Urothelium cell line (cell line): Measurements from ENCODE around the gene GLRX.
"Not testable (repeated sequence)": the region's sequence is repeated elsewhere in the genome, so short reads cannot be mapped to it uniquely, and the experiment has no call there.

Experiments
- DNase-seq: peaks from one replicate; pipeline ENCODE4 v3.0.0; 2011; ENCODE audit warnings: low spot score, mixed read lengths
- FAIRE-seq: peaks from 2 replicates; lab custom pipeline; 2011; peaks lifted over from hg19 to GRCh38; lab: Jason Lieb, UNC

Gene GLRX

DNA sequence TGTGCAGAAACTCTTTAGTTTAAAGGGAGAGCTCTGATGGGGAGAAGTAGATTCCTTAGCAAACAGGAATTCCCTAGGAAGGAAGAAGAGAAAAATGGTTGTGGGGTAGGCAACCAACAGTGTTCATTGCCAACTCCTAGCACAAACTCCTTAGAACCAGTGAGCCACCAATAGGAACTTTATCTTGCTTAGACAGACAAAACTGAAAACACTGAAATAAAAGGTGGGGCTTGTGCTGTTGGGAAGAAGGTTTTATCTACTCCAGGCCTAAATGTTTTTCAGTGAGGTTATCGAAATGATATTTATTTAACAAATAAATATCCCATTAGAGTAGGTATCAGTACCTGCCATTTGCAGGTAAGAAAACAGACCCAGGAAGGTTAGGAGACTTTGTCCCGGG is 7.7 kb upstream of the GLRX start:
- no peak for DNase-seq
- no peak for FAIRE-seq

GRCh38 chr5:95827892-95828246 is 5.3 kb upstream of the GLRX start:
- DNase-seq = no peak
- FAIRE-seq = no peak

DNA sequence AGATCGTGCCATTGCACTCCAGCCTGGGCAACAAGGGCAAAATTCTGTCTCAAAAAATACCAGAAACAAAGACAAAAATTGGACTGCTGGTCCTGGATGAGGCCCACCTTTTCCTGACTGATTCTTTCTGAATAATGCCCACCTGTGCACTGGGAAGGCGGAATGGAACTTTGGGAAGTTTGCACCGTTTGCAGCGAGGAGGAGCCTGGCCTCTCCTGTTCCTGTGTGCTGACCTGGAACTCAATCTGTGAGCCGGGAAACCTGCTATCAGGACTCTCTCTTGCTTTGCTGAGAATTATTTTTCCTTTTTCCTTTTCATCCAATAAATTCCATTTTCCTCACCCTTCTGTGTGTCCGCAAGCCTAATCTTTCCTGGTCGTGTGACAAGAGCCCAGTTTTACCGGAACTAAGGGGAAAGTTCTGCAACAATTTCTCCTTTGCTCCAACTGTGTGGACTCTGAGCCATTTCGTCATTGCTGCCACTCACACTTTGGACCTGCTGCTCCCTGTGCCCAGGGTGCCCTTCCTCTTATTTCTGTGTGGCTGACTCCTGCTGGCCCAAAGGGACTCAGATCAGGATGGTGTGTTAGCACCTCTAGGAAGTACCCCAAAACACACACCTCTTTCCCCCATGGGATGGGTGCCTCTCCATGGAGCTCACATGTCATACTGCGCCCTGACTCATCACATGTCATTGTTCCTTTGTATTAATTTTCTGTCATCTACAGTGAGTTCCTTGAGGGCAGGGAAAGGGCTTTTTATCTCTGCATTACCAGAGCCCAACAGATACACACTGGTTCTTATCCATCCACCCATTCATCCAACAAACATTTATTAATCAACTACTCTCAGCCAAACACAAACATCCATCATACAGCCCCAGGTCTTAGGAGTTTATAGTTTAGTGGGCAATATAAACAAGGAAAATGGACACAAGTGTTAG is 4.7 kb upstream of the GLRX start:
- FAIRE-seq (no peak), DNase-seq (no peak)

DNA sequence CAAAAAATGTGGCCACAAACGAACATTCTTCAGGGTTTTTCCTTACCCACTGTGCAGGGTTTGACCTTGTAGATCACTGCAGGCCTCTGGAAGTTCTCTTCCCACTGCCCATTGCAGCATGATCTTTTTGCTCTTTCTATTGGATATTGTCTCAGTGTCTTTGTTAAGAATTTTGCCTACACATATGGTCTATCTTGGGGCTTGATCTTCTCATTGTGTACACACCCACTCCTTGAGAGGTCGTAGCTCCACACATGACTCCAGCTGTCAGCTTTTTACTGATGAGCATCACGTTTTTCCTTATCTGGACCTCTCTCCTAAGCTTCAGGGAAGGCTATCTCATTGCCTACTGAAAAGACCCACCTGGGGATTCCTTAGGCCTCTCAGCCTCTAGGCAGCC is 3.0 kb upstream of the GLRX start:
- FAIRE-seq (no peak), DNase-seq (no peak)

- DNase-seq (no peak), FAIRE-seq (no peak)
Measured at GRCh38 chr5:95824747-95825146, 2.2 kb upstream of the GLRX start.

DNA sequence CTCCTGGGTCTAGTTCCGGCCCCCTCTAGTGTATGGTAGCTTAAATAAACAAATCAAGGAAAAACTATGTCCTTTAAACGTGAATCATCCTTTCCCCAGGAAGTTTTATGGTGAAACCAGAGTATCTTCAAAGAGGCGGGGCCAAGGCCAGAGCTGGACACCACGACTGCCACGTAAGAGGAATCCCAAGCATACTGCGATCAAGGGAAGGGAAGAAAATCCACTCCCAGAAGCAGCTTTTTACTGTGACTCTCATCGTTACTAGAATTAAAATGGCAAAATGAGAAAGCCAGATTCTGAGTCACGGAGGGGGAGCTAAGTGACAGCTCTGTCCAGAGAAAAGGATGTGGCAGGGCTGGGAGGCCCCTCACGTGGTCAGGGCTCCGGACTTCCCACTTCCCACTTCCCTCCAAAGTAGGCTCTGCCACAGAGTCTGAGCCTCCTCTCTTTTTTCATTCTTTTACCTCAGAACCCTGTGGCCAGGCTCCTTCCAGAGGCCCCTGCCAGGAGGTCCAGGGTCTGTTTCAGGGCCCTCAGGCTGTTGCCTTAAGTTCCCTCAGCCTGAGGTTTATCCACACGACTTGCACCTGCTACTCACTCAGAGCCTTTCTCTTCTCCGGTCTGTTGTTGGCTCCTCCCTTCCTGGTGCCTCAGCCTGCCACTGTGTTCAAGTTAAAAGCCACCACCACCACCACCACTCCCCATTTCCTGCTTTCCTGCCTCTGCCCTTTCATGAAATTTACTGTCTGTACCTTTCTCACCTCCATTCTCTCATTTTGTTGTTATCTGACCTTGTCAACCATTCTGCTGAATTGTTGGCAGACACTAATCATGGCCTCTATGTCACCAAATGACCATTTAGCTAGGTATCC is 1.4 kb upstream of the GLRX start:
- FAIRE-seq (no peak), DNase-seq (peak; percentile 72)

DNA sequence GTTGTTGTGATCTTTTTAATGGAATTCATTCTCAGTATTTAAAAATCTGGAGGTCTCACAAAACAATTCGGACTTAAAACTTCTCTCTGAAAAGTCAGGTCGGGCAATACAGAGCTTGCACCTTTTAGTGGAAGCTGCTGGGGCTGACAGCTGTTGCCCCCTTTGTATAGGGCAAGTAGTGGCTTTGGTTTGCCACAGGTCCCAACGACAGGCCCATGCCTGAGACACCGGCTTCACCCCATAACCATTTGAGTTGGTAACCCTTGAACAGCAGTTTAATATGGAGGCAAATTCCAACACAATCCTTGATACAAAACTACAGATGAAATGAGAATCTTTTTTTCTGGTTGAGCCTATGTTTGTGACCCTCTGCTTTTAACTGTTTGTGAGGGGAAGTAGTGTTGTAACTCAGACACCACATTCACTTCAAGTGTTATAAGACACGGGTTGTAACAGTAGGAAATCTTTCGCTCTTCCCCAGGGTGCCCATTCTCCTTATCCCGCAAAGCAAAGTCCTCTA is 752 bp upstream of the GLRX start:
- FAIRE-seq (no peak), DNase-seq (no peak)

GRCh38 chr5:95822043-95822541 is 434 bp downstream of the GLRX start:
- no peak for FAIRE-seq

GRCh38 chr5:95821110-95822021 is 1.2 kb downstream of the GLRX start:
- FAIRE-seq (no peak), DNase-seq (no peak)

More at GRCh38 chr5:95822043-95822541, 434 bp downstream of the GLRX start:
- peak; percentile 45 for DNase-seq

DNA sequence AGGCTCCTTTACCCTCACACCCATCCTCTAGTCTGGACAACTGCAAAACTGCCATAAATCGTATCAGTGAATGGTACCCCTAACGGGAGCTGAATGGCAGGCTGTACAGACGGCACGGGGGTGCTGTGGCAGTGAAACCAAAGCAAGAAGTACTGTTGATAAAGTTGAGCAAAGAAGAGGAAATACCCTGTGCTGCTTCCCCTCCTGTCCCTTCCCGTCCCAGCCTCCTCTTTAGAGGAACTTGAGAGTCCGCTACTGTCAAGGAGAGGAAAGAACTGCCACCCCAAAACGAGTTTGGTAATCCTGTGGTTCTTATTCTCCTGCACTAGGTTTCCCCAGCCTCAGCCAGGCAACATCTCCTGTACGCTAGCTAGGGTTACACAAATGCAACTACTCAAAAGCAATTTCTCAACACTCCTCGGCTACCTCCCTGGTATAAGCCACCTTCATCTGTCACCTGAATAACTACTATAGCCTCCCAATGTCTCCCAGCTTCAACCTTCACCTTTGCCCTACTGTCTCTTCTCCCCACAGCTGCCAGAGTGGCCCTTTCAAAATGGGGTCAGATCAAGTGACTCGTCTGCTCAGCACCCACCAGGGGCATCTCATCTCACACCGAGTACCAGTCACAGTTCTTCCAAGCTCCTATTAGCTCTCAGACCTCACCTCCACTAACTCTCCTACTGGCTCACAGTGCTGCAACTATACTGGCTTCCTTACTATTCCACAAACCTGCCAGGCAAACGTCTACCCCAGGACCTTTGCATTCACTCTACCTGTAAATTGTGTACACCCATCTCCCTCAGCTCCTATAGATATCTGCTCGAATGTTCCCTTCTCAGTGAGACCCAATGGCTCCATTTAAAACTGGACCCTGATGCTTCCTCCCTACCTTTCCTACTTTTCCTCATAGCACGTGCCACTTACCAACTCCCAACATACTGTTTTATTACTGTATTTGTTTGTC is 4.1 kb downstream of the GLRX start:
- FAIRE-seq (no peak), DNase-seq (no peak)

DNA sequence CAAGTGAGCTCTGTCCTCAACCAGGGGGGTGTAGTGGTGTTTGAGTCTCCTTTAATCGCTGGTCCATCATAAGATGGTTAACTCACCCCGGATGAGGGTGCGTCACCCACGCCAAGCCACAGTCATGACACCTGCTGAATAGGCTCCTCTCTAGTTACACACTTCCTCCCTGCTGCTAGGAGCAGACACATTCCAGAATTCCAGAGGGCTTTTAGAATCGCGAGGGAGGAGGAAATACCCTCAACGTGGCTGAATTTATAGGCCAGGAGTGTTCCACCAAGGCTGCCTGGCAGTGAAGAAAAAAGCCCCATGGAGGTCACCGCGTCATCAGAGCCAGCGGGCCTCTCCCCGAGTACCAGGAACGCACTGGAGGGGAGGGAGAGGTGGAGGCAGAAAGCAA is 5.1 kb downstream of the GLRX start:
- DNase-seq (peak; percentile 83), FAIRE-seq (no peak)

- FAIRE-seq (no peak), DNase-seq (no peak)
Measured at GRCh38 chr5:95816776-95817175, 5.8 kb downstream of the GLRX start.

- no peak for FAIRE-seq
- no peak for DNase-seq
Measured at GRCh38 chr5:95816341-95816740, 6.2 kb downstream of the GLRX start.

GRCh38 chr5:95815155-95815729 is 7.3 kb downstream of the GLRX start:
- no peak for DNase-seq
- no peak for FAIRE-seq

- not testable (repeated sequence) for DNase-seq, FAIRE-seq
Measured at GRCh38 chr5:95813035-95813434, 9.5 kb downstream of the GLRX start.

GRCh38 chr5:95812074-95812471 is 10.5 kb downstream of the GLRX start:
- DNase-seq = no peak
- FAIRE-seq = no peak

DNA sequence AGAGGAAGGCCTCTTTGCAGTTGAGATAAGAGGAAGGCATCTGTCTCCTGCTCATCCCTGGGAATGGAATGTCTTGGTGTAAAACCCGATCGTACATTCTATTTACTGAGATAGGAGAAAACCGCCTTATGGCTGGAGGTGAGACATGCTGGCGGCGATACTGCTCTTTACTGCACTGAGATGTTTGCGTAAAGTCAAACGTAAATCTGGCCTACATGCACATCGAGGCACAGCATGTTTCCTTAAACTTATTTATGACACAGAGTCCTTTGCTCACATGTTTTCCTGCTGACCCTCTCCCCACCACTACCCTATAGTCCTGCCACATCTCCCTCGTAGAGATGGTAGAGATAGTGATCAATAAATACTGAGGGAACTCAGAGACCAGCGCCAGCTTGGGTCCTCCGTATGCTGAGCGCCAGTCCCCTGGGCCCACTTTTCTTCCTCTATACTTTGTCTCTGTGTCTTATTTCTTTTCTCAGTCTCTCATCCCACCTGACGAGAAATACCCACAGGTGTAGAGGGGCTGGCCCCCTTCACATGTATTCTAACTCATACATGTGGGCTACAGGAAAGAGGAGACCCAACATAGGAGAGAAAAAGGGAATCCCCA is 11.0 kb downstream of the GLRX start:
- not testable (repeated sequence) for FAIRE-seq, DNase-seq

DNA sequence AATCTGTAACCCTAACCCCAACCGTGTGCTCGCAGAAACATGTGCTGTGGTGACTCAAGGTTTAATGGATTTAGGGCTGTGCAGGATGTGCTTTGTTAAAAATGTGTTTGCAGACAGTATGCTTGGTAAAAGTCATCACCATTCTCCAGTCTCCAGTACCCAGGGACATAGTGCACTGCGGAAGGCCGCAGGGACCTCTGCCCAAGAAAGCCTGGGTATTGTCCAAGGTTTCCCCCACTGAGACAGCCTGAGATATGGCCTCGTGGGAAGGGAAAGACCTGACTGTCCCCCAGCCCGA is 11.5 kb downstream of the GLRX start:
- FAIRE-seq, DNase-seq: not testable (repeated sequence)
